ENCODE data around the gene CZIB.

DNA sequence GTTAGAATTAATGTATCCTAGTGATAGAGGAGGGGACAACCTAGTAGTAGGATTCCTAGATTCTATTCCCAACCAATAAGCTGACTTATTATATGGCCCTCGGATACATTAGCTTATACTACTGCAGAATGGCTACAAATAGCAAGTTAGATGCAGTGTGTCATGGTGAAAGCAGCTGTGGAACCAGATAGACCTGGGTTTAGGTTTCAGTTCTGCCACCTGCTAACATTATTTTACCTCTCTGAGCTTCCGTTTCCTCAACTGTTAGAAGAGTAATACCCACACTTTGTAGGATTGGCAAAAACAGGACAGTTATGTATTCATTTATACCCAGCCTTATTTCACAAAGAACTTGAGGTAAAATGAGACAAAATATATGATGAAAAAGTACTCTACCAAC is 39.5 kb upstream of the CZIB start:
- TF ChIP-seq, protein P1, sequence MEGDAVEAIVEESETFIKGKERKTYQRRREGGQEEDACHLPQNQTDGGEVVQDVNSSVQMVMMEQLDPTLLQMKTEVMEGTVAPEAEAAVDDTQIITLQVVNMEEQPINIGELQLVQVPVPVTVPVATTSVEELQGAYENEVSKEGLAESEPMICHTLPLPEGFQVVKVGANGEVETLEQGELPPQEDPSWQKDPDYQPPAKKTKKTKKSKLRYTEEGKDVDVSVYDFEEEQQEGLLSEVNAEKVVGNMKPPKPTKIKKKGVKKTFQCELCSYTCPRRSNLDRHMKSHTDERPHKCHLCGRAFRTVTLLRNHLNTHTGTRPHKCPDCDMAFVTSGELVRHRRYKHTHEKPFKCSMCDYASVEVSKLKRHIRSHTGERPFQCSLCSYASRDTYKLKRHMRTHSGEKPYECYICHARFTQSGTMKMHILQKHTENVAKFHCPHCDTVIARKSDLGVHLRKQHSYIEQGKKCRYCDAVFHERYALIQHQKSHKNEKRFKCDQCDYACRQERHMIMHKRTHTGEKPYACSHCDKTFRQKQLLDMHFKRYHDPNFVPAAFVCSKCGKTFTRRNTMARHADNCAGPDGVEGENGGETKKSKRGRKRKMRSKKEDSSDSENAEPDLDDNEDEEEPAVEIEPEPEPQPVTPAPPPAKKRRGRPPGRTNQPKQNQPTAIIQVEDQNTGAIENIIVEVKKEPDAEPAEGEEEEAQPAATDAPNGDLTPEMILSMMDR (conservative IDR thresholded peaks at IDR 0.05; ENCODE audit: low read depth, low read length), result no peak
- TF ChIP-seq EZH2 (IDR thresholded peaks at IDR 0.05; ENCODE audit: borderline replicate concordance, low read depth, low read length, poor library complexity, severe bottlenecking), result no peak

Data from A673 (cell line).